Smooth muscle cell (in vitro differentiated cells): ENCODE data around the gene DYNC1I1. TPM values are rescaled to one million over a fixed set of nuclear protein-coding genes. Genes with fewer than 3 reads are reported as not detected.

ENCODE experiments used
- DNase-seq: peaks from one replicate; lab custom pipeline; 2025; ENCODE audit not compliant: unreplicated experiment; lab: John Stamatoyannopoulos, UW
- H2AFZ ChIP-seq: fragments of 200-600 bp; sonication (generic); 2 replicates; pipeline ENCODE4 v1.6.0; 2016; ENCODE audit warnings: antibody characterized with exemption, low read depth, mild to moderate bottlenecking
- H3F3A ChIP-seq: fragments of 200-600 bp; sonication (generic); 2 replicates; pipeline ENCODE4 v1.6.0; 2017; ENCODE audit warnings: antibody characterized with exemption, low read depth
- H3K27ac ChIP-seq: fragments of 200-600 bp; sonication (generic); 2 replicates; pipeline ENCODE4 v1.5.1; 2016; ENCODE audit warnings: low read depth, mild to moderate bottlenecking
- H3K27me3 ChIP-seq: fragments of 200-600 bp; sonication (generic); 2 replicates; pipeline ENCODE4 v1.6.1; 2016; ENCODE audit warnings: low read depth, mild to moderate bottlenecking
- H3K36me3 ChIP-seq: fragments of 200-600 bp; sonication (generic); 2 replicates; pipeline ENCODE4 v1.5.1; 2016; ENCODE audit warnings: low read depth
- H3K4me1 ChIP-seq: fragments of 200-600 bp; sonication (generic); 2 replicates; pipeline ENCODE4 v1.5.1; 2016; ENCODE audit warnings: low read depth
- H3K4me2 ChIP-seq: fragments of 200-600 bp; sonication (generic); 2 replicates; pipeline ENCODE4 v1.6.0; 2016; ENCODE audit warnings: mild to moderate bottlenecking
- H3K4me3 ChIP-seq: fragments of 200-600 bp; sonication (generic); 2 replicates; pipeline ENCODE4 v1.5.1; 2016; ENCODE audit warnings: mild to moderate bottlenecking
- H3K79me2 ChIP-seq: fragments of 200-600 bp; sonication (generic); 2 replicates; pipeline ENCODE4 v1.6.0; 2016; ENCODE audit warnings: low read depth, mild to moderate bottlenecking
- H3K9ac ChIP-seq: fragments of 200-600 bp; sonication (generic); 2 replicates; pipeline ENCODE4 v1.6.0; 2016; ENCODE audit warnings: low read depth
- H3K9me3 ChIP-seq: fragments of 200-600 bp; sonication (generic); replicated peaks from 2 replicates; pipeline ENCODE4 v1.5.1; 2016; ENCODE audit warnings: low read depth
- H4K20me1 ChIP-seq: fragments of 200-600 bp; sonication (generic); 2 replicates; pipeline ENCODE4 v1.6.0; 2016; ENCODE audit warnings: low read depth
- CTCF ChIP-seq: fragments of 200-600 bp; sonication (generic); IDR thresholded peaks from 2 replicates; pipeline ENCODE4 v1.5.1; 2017; ENCODE audit warnings: borderline replicate concordance, mild to moderate bottlenecking, antibody characterized with exemption; ENCODE audit not compliant: insufficient read depth, poor library complexity, severe bottlenecking
- WGBS: methylation state at CpG from one replicate; pipeline ENCODE4 v1.1.7; 2016; ENCODE audit warnings: low lambda C conversion rate; 5-methylcytosine and 5-hydroxymethylcytosine counted together
- polyA plus RNA-seq: library from polyadenylated mRNA; unstranded; fragments of >200 nt; fragmentation: Nextera tagmentation; extraction: Ambion mirVana; gene quantifications from 2 replicates; pipeline ENCODE4 v1.2.1, GENCODE V29; 2016
- total RNA-seq: library from RNA; depleted of rRNA; stranded (reverse); fragments of >200 nt; gene quantifications from 2 replicates; pipeline ENCODE4 v1.2.3, GENCODE V29; 2014

Gene DYNC1I1
- total and polyA plus RNA-seq, 2 experiments from 2014 or later = 1.1 to 2.4 TPM

GRCh38 chr7:95972523-95972922 is 200.2 kb downstream of the DYNC1I1 start:
- Histone ChIP-seq H3K4me2 (no peak overlapping the region), H3K36me3 (no peaks in the 10 kb centered on the region), H3K9me3 (no peaks in the 10 kb centered on the region), H3K27ac (no peak overlapping the region), H2AFZ (no peak overlapping the region), H3K9ac (no peak overlapping the region), H3K27me3 (no peaks in the 10 kb centered on the region), H4K20me1 (no peaks in the 10 kb centered on the region), H3K4me3 (no peak overlapping the region), H3F3A (no peaks in the 10 kb centered on the region), H3K4me1 (no peaks in the 10 kb centered on the region), H3K79me2 (no peaks in the 10 kb centered on the region)
- no peak for DNase-seq
- WGBS = 54% methylated on average over 7 of the region's 7 CpGs
- TF ChIP-seq CTCF = no peak

- no peak overlapping the region for H3K4me3 ChIP-seq
- DNase-seq = no peak
- H3K79me2 ChIP-seq = no peaks in the 10 kb centered on the region
- no peaks in the 10 kb centered on the region for H3K36me3 ChIP-seq
- H3F3A ChIP-seq = no peaks in the 10 kb centered on the region
- H3K9me3 ChIP-seq = no peaks in the 10 kb centered on the region
- no peak for TF ChIP-seq CTCF
- WGBS = 93% methylated on average over 1 of the region's 1 CpG
- H3K27me3 ChIP-seq = no peaks in the 10 kb centered on the region
- H4K20me1 ChIP-seq = no peaks in the 10 kb centered on the region
- H3K4me2 ChIP-seq = no peak overlapping the region
- H3K27ac ChIP-seq = no peak overlapping the region
- no peak overlapping the region for H3K9ac ChIP-seq
- no peaks in the 10 kb centered on the region for H3K4me1 ChIP-seq
- no peak overlapping the region for H2AFZ ChIP-seq
Measured at GRCh38 chr7:95974108-95974507, 201.8 kb downstream of the DYNC1I1 start.

GRCh38 chr7:95976369-95977060 is 204.2 kb downstream of the DYNC1I1 start:
- no peaks in the 10 kb centered on the region for H3K9me3 ChIP-seq
- H3K79me2 ChIP-seq = no peaks in the 10 kb centered on the region
- H3K4me3 ChIP-seq = no peak overlapping the region
- no peak for TF ChIP-seq CTCF
- H3K36me3 ChIP-seq = no peaks in the 10 kb centered on the region
- H3K4me1 ChIP-seq = no peaks in the 10 kb centered on the region
- WGBS = 62% methylated on average over 4 of the region's 4 CpGs
- no peak overlapping the region for H3K27ac ChIP-seq
- H3F3A ChIP-seq = no peaks in the 10 kb centered on the region
- H3K9ac ChIP-seq = no peak overlapping the region
- H2AFZ ChIP-seq = no peak overlapping the region
- no peak for DNase-seq
- no peak overlapping the region for H3K4me2 ChIP-seq
- H3K27me3 ChIP-seq = no peaks in the 10 kb centered on the region
- no peaks in the 10 kb centered on the region for H4K20me1 ChIP-seq

GRCh38 chr7:95977994-95978393 is 205.6 kb downstream of the DYNC1I1 start:
- Histone ChIP-seq H3K4me3 (no peak overlapping the region), H3K9ac (no peak overlapping the region), H3K27me3 (no peaks in the 10 kb centered on the region), H3K79me2 (no peaks in the 10 kb centered on the region), H3K9me3 (no peaks in the 10 kb centered on the region), H3K4me1 (no peaks in the 10 kb centered on the region), H3K36me3 (no peaks in the 10 kb centered on the region), H3K4me2 (no peak overlapping the region), H4K20me1 (no peaks in the 10 kb centered on the region), H3K27ac (no peak overlapping the region), H3F3A (no peaks in the 10 kb centered on the region), H2AFZ (no peak overlapping the region)
- DNase-seq = no peak
- WGBS = 93% methylated on average over 1 of the region's 1 CpG
- no peak for TF ChIP-seq CTCF
